HepG2 (cell line): ENCODE results near the gene USP27X. TPM values are rescaled to one million over a fixed set of nuclear protein-coding genes. Genes with fewer than 3 reads are reported as not detected.

Source experiments
- ASH2L ChIP-seq: fragments of 300-600, 200-600 bp; sonication (generic); IDR thresholded peaks from 2 replicates; pipeline ENCODE4 v1.7.0; 2017; ENCODE audit warnings: low read depth, mild to moderate bottlenecking, moderate library complexity, mixed read lengths, low read length; ENCODE audit not compliant: insufficient read length
- BHLHE40 ChIP-seq: IDR thresholded peaks from 2 replicates; pipeline ENCODE4 v1.6.1; 2011; ENCODE audit warnings: low read length, improper control_type of control experiment
- CENPT ChIP-seq: sonication (generic); formaldehyde crosslinking; IDR thresholded peaks from 2 replicates; pipeline ENCODE4 v1.8.0; 2022; ENCODE audit warnings: low read depth, mild to moderate bottlenecking, moderate library complexity, missing genetic modification reagents
- HOXA9 ChIP-seq: sonication (generic); formaldehyde crosslinking; IDR thresholded peaks from 2 replicates; pipeline ENCODE4 v1.8.1; 2022; ENCODE audit warnings: missing genetic modification reagents, mild to moderate bottlenecking, moderate library complexity, borderline replicate concordance
- KMT2B ChIP-seq: IDR thresholded peaks from 2 replicates; pipeline ENCODE4 v1.6.1; 2016; ENCODE audit warnings: missing genetic modification reagents, missing compliant biosample characterization
- LCORL ChIP-seq, 2 experiments: fragments of 450-650 bp in 1 of 2; sonication (generic) in 1 of 2; formaldehyde crosslinking in 1 of 2; IDR thresholded peaks; 2 replicates each; pipeline versions ENCODE4 v1.5.0 to v1.6.1; 2017 to 2020; ENCODE audit warnings: antibody characterized with exemption in 1 of 2, missing genetic modification reagents in 1 of 2
- MZF1 ChIP-seq: sonication (generic); formaldehyde crosslinking; IDR thresholded peaks from 2 replicates; pipeline ENCODE4 v1.8.1; 2023; ENCODE audit warnings: mild to moderate bottlenecking, missing genetic modification reagents, borderline replicate concordance
- RAD21 ChIP-seq: fragments of 450-650 bp; formaldehyde crosslinking; IDR thresholded peaks from 2 replicates; pipeline ENCODE4 v1.5.0; 2020; ENCODE audit warnings: mild to moderate bottlenecking
- RBM39 ChIP-seq: fragments of 200-400 bp; formaldehyde crosslinking; IDR thresholded peaks from one replicate; pipeline ENCODE4 v1.6.1; 2018; ENCODE audit warnings: antibody characterized with exemption, mild to moderate bottlenecking, low read depth, low read length; ENCODE audit not compliant: poor library complexity, severe bottlenecking
- SAP130 ChIP-seq: IDR thresholded peaks from 2 replicates; pipeline ENCODE4 v1.6.1; 2016; ENCODE audit warnings: low read depth
- SIX1 ChIP-seq: sonication (generic); formaldehyde crosslinking; IDR thresholded peaks from 2 replicates; pipeline ENCODE4 v1.4.0; 2020; ENCODE audit warnings: missing genetic modification reagents, borderline replicate concordance
- TERF1 ChIP-seq: sonication (generic); formaldehyde crosslinking; IDR thresholded peaks from 2 replicates; pipeline ENCODE4 v1.8.0; 2022; ENCODE audit warnings: mild to moderate bottlenecking, missing genetic modification reagents, moderate library complexity
- ZNF205 ChIP-seq: IDR thresholded peaks from 2 replicates; pipeline ENCODE4 v1.6.1; 2018; ENCODE audit warnings: missing biosample characterization, missing genetic modification reagents
- ZNF207 ChIP-seq: fragments of 450-650 bp; IDR thresholded peaks from 2 replicates; pipeline ENCODE4 v1.6.1; 2016; ENCODE audit warnings: antibody characterized with exemption, borderline replicate concordance
- ZNF552 ChIP-seq: sonication (generic); formaldehyde crosslinking; IDR thresholded peaks from 2 replicates; pipeline ENCODE4 v1.9.0; 2022; ENCODE audit warnings: missing genetic modification reagents, mild to moderate bottlenecking, borderline replicate concordance
- ZNF724P ChIP-seq: sonication (generic); formaldehyde crosslinking; IDR thresholded peaks from 2 replicates; pipeline ENCODE4 v1.8.0; 2022; ENCODE audit warnings: missing genetic modification reagents, borderline replicate concordance
- ZNF740 ChIP-seq: sonication (generic); formaldehyde crosslinking; IDR thresholded peaks from 2 replicates; pipeline ENCODE4 v1.4.0; 2020; ENCODE audit warnings: missing genetic modification reagents
- ZNF761 ChIP-seq: sonication (generic); formaldehyde crosslinking; conservative IDR thresholded peaks from 2 replicates; pipeline ENCODE4 v1.4.0; 2020; ENCODE audit warnings: mild to moderate bottlenecking, missing genetic modification reagents
- ZNF768 ChIP-seq: sonication (generic); formaldehyde crosslinking; IDR thresholded peaks from 2 replicates; pipeline ENCODE4 v1.4.0; 2020; ENCODE audit warnings: missing genetic modification reagents
- ZSCAN9 ChIP-seq: IDR thresholded peaks from 2 replicates; pipeline ENCODE4 v1.6.1; 2016; ENCODE audit warnings: borderline replicate concordance
- polyA plus RNA-seq, 8 experiments: library from polyadenylated mRNA; depleted of rRNA in 3 of 8; stranded (reverse) in 7 of 8; unstranded in 1 of 8; fragments of >200 nt; fragmentation: Illumina TruSeq in 4 of 8; extraction: Trizol in 4 of 8; gene quantifications; 2 replicates each; pipeline versions ENCODE4 v1.2.1 to v1.2.3, GENCODE V29; 2011 to 2016; ENCODE audit warnings: low read depth in 4 of 8, missing spikeins in 1 of 8, mixed read lengths in 1 of 8; ENCODE audit not compliant: insufficient read depth in 1 of 8
- total RNA-seq, 5 experiments: library from RNA; depleted of rRNA; stranded (reverse); fragments of >200 nt; fragmentation: Illumina TruSeq; extraction: Trizol; gene quantifications; 2 replicates each; pipeline ENCODE4 v1.2.3, GENCODE V29; 2016; ENCODE audit warnings: low read depth in 1 of 5
- TF ChIP-seq, protein P1 (sequence below): sonication (generic); formaldehyde crosslinking; IDR thresholded peaks from 2 replicates; pipeline ENCODE4 v1.4.0; 2020; ENCODE audit warnings: missing genetic modification reagents, borderline replicate concordance
- TF ChIP-seq, protein P2 (sequence below): sonication (generic); formaldehyde crosslinking; IDR thresholded peaks from 2 replicates; pipeline ENCODE4 v1.4.0; 2020; ENCODE audit warnings: mild to moderate bottlenecking, low read depth, missing genetic modification reagents
- TF ChIP-seq, protein P3 (sequence below): sonication (generic); formaldehyde crosslinking; IDR thresholded peaks from 2 replicates; pipeline ENCODE4 v1.9.0; 2022; ENCODE audit warnings: low read depth, missing genetic modification reagents

The USP27X gene
- total and polyA plus RNA-seq, 2 of the 13 experiments (the other 11 are each of a cell fraction or from before 2014, with no cell fraction given): 7.2 to 9.7 TPM

- no peak for TF ChIP-seq TERF1 (CRISPR knock-in tag)
- TF ChIP-seq, protein P1, sequence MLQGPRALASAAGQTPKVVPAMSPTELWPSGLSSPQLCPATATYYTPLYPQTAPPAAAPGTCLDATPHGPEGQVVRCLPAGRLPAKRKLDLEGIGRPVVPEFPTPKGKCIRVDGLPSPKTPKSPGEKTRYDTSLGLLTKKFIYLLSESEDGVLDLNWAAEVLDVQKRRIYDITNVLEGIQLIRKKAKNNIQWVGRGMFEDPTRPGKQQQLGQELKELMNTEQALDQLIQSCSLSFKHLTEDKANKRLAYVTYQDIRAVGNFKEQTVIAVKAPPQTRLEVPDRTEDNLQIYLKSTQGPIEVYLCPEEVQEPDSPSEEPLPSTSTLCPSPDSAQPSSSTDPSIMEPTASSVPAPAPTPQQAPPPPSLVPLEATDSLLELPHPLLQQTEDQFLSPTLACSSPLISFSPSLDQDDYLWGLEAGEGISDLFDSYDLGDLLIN (CRISPR knock-in tag): no peak
- no peak for TF ChIP-seq CENPT (CRISPR knock-in tag)
- TF ChIP-seq BHLHE40: no peak
- TF ChIP-seq MZF1: no peak
- peak; percentile 66 for TF ChIP-seq KMT2B (CRISPR knock-in tag)
- TF ChIP-seq, protein P2, sequence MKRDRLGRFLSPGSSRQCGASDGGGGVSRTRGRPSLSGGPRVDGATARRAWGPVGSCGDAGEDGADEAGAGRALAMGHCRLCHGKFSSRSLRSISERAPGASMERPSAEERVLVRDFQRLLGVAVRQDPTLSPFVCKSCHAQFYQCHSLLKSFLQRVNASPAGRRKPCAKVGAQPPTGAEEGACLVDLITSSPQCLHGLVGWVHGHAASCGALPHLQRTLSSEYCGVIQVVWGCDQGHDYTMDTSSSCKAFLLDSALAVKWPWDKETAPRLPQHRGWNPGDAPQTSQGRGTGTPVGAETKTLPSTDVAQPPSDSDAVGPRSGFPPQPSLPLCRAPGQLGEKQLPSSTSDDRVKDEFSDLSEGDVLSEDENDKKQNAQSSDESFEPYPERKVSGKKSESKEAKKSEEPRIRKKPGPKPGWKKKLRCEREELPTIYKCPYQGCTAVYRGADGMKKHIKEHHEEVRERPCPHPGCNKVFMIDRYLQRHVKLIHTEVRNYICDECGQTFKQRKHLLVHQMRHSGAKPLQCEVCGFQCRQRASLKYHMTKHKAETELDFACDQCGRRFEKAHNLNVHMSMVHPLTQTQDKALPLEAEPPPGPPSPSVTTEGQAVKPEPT (CRISPR knock-in tag): no peak
- no peak; the same call in 1 of the 2 replicates for TF ChIP-seq SIX1
- no peak for TF ChIP-seq ZNF207
- peak; percentile 75 for TF ChIP-seq SAP130 (CRISPR knock-in tag)
- TF ChIP-seq ZNF768 (CRISPR knock-in tag): no peak
- no peak for TF ChIP-seq ZNF724P
- no peak for TF ChIP-seq RBM39
- TF ChIP-seq ZNF552 (CRISPR knock-in tag): no peak
- TF ChIP-seq ZNF761 (CRISPR knock-in tag): 0 out of 2 replicates have a peak, but pooled peaks have one; percentile 27
- no peak for TF ChIP-seq ZNF205 (CRISPR knock-in tag)
- no peak for TF ChIP-seq ZNF740
- no peak for TF ChIP-seq LCORL (IDR thresholded peaks at IDR 0.05)
- 0 out of 2 replicates have a peak, but pooled peaks have one; percentile 7 for TF ChIP-seq LCORL (CRISPR knock-in tag; IDR thresholded peaks at IDR 0.05)
- TF ChIP-seq RAD21 (CRISPR knock-in tag): no peak
- no peak for TF ChIP-seq ASH2L
- TF ChIP-seq HOXA9 (CRISPR knock-in tag): no peak
- TF ChIP-seq, protein P3, sequence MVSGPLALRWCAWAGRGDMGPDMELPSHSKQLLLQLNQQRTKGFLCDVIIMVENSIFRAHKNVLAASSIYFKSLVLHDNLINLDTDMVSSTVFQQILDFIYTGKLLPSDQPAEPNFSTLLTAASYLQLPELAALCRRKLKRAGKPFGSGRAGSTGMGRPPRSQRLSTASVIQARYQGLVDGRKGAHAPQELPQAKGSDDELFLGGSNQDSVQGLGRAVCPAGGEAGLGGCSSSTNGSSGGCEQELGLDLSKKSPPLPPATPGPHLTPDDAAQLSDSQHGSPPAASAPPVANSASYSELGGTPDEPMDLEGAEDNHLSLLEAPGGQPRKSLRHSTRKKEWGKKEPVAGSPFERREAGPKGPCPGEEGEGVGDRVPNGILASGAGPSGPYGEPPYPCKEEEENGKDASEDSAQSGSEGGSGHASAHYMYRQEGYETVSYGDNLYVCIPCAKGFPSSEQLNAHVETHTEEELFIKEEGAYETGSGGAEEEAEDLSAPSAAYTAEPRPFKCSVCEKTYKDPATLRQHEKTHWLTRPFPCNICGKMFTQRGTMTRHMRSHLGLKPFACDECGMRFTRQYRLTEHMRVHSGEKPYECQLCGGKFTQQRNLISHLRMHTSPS: no peak
- TF ChIP-seq ZSCAN9 (CRISPR knock-in tag): no peak
Observed at GRCh38 chrX:49922291-49923241, 43.3 kb downstream of the USP27X start, which contains the start of gene CLCN5 (continued).
